ENCODE results near the gene COL23A1. TPM values are rescaled to one million over a fixed set of nuclear protein-coding genes. Genes with fewer than 3 reads are reported as not detected.
A peak's percentile ranks its signal among the peaks of the same experiment; 100 is the strongest.

COL23A1 gene
- total and polyA plus RNA-seq, 8 donors, result 0.52 to 9.5 (median 7.5) TPM

DNA sequence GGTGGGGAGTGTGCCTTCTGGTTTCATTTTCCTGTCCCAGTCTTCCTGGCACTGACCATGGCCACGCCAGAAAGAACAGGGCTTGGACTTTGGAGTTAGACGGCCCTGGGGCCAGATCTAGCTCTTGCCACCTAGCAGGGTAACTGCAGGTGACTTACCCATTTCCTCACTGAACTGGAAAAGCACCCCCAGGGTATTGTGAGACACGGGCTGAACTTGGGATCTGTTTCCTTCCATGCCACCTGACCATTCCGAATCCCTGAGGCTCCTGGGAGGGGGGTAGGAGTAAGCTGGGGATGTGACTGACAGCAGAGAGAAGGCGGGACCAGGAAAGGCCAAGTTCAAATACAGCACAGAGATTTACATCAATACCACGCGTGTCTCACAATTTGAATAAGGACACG lies 376.4 kb downstream of the COL23A1 start:
- H3K4me1 ChIP-seq, result peaks cover 0 to 38% of the 10 kb centered on the region in 2 donors
- no peak for ATAC-seq

DNA sequence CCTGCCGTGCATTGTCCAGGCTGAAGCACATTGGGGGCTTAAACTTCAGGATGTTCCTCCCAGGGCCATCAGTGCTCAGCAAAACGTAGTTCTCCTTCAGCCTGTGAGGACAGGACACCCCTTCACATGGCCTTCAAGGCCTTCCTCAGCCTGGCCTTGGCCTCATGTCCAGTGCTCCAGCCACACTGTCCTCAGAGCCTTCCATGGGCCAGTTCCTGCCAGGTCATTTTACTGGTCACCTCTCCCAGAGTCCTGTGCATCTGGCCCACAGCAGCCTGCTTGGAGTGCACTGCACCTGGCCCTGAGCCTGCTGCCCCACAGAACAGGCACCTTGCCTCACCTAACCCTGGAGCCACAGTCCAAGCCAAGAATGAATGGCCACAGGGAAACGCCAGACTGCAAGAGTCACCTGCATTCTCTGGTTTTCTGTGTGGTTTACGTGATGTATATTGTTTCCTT lies 377.2 kb downstream of the COL23A1 start:
- TF ChIP-seq, protein P1, sequence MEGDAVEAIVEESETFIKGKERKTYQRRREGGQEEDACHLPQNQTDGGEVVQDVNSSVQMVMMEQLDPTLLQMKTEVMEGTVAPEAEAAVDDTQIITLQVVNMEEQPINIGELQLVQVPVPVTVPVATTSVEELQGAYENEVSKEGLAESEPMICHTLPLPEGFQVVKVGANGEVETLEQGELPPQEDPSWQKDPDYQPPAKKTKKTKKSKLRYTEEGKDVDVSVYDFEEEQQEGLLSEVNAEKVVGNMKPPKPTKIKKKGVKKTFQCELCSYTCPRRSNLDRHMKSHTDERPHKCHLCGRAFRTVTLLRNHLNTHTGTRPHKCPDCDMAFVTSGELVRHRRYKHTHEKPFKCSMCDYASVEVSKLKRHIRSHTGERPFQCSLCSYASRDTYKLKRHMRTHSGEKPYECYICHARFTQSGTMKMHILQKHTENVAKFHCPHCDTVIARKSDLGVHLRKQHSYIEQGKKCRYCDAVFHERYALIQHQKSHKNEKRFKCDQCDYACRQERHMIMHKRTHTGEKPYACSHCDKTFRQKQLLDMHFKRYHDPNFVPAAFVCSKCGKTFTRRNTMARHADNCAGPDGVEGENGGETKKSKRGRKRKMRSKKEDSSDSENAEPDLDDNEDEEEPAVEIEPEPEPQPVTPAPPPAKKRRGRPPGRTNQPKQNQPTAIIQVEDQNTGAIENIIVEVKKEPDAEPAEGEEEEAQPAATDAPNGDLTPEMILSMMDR (IDR thresholded peaks at IDR 0.05), result no peak
- Histone ChIP-seq H3K4me3 (no peak overlapping the region), H3K27ac (no peak overlapping the region), H3K27me3 (no peaks in the 10 kb centered on the region), H3K4me1 (peaks cover 4 to 45% of the 10 kb centered on the region in 2 donors), H3K36me3 (peaks cover 0 to 97% of the 10 kb centered on the region in 2 donors), H3K9me3 (no peaks in the 10 kb centered on the region)
- ATAC-seq, result no peak
- DNase-seq, result peak in 1 of 4 donors; percentile 33
- intact Hi-C loops (cut with DNase I), result no loop called here

More for the DNA sequence above, 376.4 kb downstream of the COL23A1 start:
- H3K27ac ChIP-seq, result no peak overlapping the region
- DNase-seq, result no peak
- TF ChIP-seq, protein P1 (IDR thresholded peaks at IDR 0.05), result no peak
- intact Hi-C loops (cut with DNase I), result no loop called here
- no peaks in the 10 kb centered on the region for H3K27me3 ChIP-seq
- H3K9me3 ChIP-seq, result no peaks in the 10 kb centered on the region
- H3K4me3 ChIP-seq, result no peak overlapping the region
- peaks cover 0 to 96% of the 10 kb centered on the region in 2 donors for H3K36me3 ChIP-seq

DNA sequence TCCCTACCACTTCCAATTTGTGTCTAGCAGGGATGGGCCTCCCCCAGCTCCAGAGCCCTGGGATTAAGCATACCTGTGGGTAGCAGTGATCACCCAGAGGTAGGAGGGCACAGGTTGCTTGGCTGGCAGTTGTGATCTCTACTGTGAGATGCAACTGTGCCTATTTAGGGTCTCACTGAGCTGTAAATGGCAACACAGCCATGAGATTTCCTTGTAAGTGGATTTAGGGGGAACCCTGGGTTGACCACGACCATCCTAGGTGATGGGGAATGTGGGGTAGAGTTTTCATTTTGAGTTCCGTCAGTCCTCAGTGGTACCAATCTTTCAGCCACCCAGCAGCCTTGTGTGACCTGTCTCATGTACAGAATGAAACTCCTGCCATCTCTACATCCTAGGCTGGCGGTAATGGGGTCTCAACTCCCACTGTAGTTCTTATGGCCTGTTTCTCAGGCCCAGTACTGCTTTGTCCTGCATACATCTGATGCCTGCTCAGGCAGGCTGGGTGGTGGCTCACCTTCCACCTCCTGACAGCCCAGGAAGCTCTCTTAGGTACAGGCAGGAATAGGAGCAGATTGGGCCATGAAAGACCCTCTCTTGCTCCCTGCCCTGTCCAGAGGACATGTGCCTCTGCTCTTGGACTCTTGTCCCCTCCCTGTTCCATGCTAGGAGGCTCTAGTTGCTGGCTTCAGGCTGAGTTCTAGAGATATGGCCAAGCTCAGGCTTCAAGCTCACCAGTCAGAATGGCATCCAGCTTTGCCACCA lies 377.8 kb downstream of the COL23A1 start:
- H3K27ac ChIP-seq, result no peak overlapping the region

DNA sequence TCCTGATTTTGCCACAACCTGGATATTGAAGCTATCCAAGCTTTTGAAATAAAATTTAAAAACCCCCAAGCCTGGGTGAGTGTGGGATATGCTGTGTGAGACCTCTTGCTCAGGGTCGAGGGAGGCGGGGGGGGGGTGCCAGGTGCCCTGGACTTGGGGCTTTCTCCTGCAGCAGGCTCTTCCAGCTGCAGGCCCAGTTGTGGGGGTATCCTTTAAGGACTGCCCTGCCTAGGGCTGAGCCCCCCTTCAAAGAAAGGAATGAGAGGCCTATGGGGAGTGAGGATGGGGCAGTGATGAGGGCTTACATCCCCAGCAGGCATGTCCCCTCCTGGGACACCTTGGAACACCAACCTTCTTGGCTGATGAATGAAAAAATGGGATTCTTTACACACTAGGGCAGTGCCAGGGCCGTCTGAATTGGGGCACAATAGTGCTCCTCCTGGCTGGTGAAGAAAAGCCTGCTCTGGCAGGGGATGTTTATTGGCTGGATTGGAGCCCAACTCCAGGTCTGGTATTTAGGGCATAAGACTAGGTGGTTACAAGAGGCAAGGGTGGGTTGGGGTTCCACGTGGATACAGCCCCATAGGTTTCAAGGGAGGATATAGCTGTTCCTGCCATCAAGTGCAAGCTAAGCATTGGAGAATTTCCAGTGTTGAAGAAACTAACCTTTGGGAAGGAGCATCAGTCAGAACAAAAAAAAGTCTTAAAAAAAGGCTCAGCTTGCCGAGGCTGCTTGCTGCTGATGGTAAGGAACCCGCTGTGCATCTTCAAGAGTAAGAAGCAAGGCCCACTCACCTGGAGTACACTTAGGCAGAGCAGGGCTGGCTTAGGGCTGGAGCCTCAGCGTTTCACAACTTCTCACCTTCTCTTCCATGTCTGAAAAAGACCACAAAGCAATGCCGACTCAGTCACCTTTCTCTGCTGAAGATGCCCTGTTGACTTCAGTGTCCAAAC lies 378.8 kb downstream of the COL23A1 start:
- intact Hi-C loops (cut with DNase I), result no loop called here
- peaks cover 0 to 100% of the 10 kb centered on the region in 2 donors for H3K36me3 ChIP-seq
- H3K4me3 ChIP-seq, result no peak overlapping the region
- no peaks in the 10 kb centered on the region for H3K27me3 ChIP-seq
- peak in 1 of 4 donors; percentile 37 for DNase-seq
- TF ChIP-seq, protein P1 (IDR thresholded peaks at IDR 0.05), result no peak
- no peak overlapping the region for H3K27ac ChIP-seq
- no peak for ATAC-seq
- H3K4me1 ChIP-seq, result peaks cover 16 to 54% of the 10 kb centered on the region in 2 donors
- no peaks in the 10 kb centered on the region for H3K9me3 ChIP-seq

More for the DNA sequence above, 377.8 kb downstream of the COL23A1 start:
- DNase-seq (peak in 1 of 4 donors; percentile 13), ATAC-seq (no peak)
- no peak overlapping the region for H3K4me3 ChIP-seq
- H3K4me1 ChIP-seq, result peaks cover 8 to 51% of the 10 kb centered on the region in 2 donors
- no peaks in the 10 kb centered on the region for H3K27me3 ChIP-seq
- TF ChIP-seq, protein P1 (IDR thresholded peaks at IDR 0.05), result no peak
- peaks cover 0 to 100% of the 10 kb centered on the region in 2 donors for H3K36me3 ChIP-seq
- intact Hi-C loops (cut with DNase I), result no loop called here
- H3K9me3 ChIP-seq, result no peaks in the 10 kb centered on the region
